ENCODE data around the gene UBXN11. TPM values are rescaled to one million over a fixed set of nuclear protein-coding genes. Genes with fewer than 3 reads are reported as not detected.

UBXN11 gene
- total RNA-seq, 1 donor from 2014 or later: 4.5 TPM

- peak; percentile 96 for DNase-seq (ENCODE audit: low read depth)
Observed at GRCh38 chr1:26275580-26276431, 30.6 kb downstream of the UBXN11 start.

- no peak for DNase-seq (ENCODE audit: low read depth)
Observed at GRCh38 chr1:26274801-26275425, 31.5 kb downstream of the UBXN11 start.

DNA sequence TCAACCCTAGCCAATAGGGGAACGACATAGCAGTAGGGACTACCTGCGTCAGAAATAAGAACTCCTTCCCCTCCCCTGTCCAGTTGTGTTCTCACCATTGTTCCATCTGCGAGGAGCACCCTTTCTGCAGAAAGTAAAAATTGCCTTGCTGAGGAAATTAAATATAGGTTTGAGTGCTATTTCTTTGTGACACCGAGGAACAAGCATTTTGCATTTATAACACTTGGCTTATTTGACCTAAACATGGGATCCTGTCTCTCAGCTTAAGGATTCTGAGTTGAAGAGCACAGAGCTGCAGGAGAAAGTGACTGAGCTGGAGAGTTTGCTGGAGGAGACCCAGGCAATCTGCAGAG, 37.3 kb downstream of the UBXN11 start:
- no peak for DNase-seq (ENCODE audit: low read depth)

GRCh38 chr1:26268290-26269197, 37.9 kb downstream of the UBXN11 start:
- DNase-seq (ENCODE audit: low read depth): no peak

DNA sequence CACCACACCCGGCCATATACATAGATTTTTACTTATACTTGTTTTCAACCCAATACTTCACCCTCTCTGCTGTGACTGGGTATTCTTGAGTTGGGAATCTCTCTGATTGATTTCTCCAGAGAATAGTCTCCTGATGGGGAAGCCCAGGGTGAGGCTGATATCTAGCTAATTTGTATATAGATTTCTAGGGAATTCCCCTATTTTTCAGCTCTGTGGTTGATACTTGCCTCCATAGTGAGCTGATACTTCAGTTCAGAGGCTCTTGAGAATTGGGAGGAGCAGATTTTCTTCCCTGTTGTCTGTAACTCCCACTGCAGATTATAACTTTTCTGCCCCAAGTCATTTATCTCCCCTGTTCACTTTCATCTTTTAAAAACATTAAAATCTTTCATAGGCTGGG, 41.0 kb downstream of the UBXN11 start:
- no peak for DNase-seq (ENCODE audit: low read depth)

DNA sequence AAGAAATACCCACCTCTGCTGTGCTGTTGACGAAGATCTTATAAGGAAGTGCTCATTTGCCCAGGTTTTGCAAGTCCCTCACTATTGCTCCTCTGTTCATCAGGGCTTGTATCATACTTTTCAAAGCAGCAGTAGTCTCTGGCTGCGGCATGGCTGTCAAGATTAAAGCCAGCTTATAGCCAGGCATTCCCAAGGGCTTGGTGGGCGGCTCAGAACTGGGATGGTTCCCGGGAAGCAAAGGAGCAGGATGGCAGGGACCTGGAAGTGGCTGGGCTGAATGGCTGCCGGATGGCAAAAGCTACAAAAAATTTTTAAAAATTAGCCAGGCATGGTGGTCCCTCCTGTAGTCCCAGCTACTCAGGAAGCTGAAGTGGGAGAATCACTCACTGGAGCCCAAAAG, 43.2 kb downstream of the UBXN11 start:
- DNase-seq (ENCODE audit: low read depth): no peak

DNA sequence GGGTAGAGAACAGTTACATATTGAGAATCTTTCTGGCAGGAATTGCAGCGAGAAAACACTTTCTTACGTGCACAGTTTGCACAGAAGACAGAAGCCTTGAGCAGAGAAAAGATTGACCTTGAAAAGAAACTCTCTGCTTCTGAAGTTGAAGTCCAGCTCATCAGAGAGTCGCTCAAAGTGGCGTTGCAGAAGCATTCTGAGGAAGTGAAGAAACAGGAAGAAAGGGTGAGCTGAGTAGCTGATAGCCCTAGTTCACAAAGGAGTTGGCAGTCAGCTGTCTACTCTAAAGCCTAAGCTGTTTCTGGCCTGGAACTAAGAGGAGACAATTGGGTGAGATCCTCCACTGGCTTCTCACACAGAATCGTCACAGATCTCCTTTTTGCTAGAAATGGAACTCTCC, 46.9 kb downstream of the UBXN11 start:
- DNase-seq (ENCODE audit: low read depth): no peak

DNA sequence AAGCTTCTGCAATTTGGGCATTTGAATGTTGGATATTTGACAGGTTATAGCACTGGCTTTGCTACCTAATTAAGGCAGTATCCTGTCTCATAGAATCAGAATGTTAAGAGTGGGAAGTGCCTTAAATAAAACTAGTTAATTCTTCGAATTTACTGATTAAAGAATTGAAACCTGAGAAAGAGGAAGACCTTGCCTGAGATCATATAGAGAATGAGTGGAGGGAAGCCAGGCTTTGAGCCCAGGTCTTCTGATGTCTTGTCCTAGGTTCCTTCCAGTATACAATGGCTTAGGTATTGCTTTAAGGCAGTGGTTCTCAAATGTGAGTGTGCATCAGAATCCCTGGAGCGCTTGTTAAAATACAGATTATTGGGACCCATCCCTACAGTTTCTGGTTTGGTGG, 47.4 kb downstream of the UBXN11 start:
- no peak for DNase-seq (ENCODE audit: low read depth)

- no peak for DNase-seq (ENCODE audit: low read depth)
Observed at GRCh38 chr1:26257222-26257621, 49.2 kb downstream of the UBXN11 start.

- DNase-seq (ENCODE audit: low read depth): peak; percentile 48
Observed at GRCh38 chr1:26254404-26254803, 52.0 kb downstream of the UBXN11 start.

DNA sequence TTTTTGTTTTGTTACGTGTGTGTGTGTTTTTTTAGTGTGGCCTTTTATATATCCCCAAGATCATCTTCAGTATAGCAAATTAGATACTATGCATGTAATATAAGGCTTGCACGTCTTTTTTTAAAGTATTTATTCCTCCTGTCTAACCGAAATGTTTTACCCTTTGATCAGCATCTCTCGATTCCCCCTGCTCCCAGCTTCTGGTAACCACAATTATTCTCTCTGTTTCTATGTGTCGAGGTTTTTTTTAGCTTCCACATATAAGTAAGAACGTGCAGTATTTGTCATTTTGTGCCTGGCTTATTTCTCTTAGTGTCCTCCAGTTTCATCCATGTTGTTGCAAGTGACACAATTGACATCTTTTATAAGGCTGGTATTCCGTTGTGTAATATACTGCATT, 53.7 kb downstream of the UBXN11 start:
- no peak for DNase-seq (ENCODE audit: low read depth)

GRCh38 chr1:26239936-26240335, 66.5 kb downstream of the UBXN11 start:
- DNase-seq (ENCODE audit: low read depth): peak; percentile 37

- DNase-seq (ENCODE audit: low read depth): peak; percentile 36
Observed at GRCh38 chr1:26237230-26237966, 69.0 kb downstream of the UBXN11 start.

GRCh38 chr1:26234644-26235370, 71.6 kb downstream of the UBXN11 start:
- peak; percentile 22 for DNase-seq (ENCODE audit: low read depth)

GRCh38 chr1:26233903-26234643, 72.4 kb downstream of the UBXN11 start, which contains the start of gene CEP85:
Gene CEP85 (plus strand): TSS chr1:26234200. CDS start chr1:26239784, 5,584 bp downstream.
- peak; percentile 97 for DNase-seq (ENCODE audit: low read depth)
